ENCODE data around the gene MYO18A.

MYO18A gene

GRCh38 chr17:29115961-29116803 is 64.0 kb downstream of the MYO18A start:
- Histone ChIP-seq H4K8ac (ENCODE audit: low read length) (no peak overlapping the region), H2BK15ac (ENCODE audit: low read depth, poor library complexity, severe bottlenecking) (no peak overlapping the region), H3K4me2 (ENCODE audit: low read length, poor library complexity, severe bottlenecking) (no peak overlapping the region), H3K23ac (ENCODE audit: low read length in 2 of 2) (no peak overlapping the region), H3K18ac (ENCODE audit: low read depth in 1 of 2, low read length in 2 of 2) (no peak overlapping the region), H3K14ac (ENCODE audit: low read length in 2 of 2) (no peak overlapping the region), H2AFZ (ENCODE audit: low read depth, low read length) (no peak overlapping the region), H3K4me3 (ENCODE audit: insufficient read depth in 1 of 2, low read depth in 1 of 2, low read length in 2 of 2) (no peak overlapping the region), H3K79me1 (replicated peaks; ENCODE audit: low read length, poor library complexity, severe bottlenecking) (peaks cover 5% of the 10 kb centered on the region), H3K27me3 (ENCODE audit: control insufficient read depth in 1 of 2, insufficient read depth in 1 of 2, low read length in 2 of 2) (no peaks in the 10 kb centered on the region), H3K4me1 (ENCODE audit: control insufficient read depth, insufficient read depth, low read depth, low read length) (peaks cover 51% of the 10 kb centered on the region), H3K36me3 (ENCODE audit: control insufficient read depth in 1 of 2, insufficient read depth in 2 of 2, low read depth in 1 of 2, low read length in 2 of 2) (peaks cover 69 to 72% of the 10 kb centered on the region in 2 experiments), H2BK12ac (ENCODE audit: low read length in 2 of 2) (no peak overlapping the region), H2AK5ac (ENCODE audit: low read length, severe bottlenecking) (no peak overlapping the region), H3K27ac (ENCODE audit: low read length, poor library complexity, severe bottlenecking) (no peak overlapping the region), H4K91ac (ENCODE audit: low read length) (no peak overlapping the region), H2BK5ac (ENCODE audit: low read depth, low read length, poor library complexity, severe bottlenecking) (no peak overlapping the region), H3K4ac (ENCODE audit: low read depth in 1 of 2, low read length in 2 of 2) (no peak overlapping the region), H3K9me3 (ENCODE audit: control insufficient read depth, low read length) (no peaks in the 10 kb centered on the region), H2BK120ac (ENCODE audit: low read depth, low read length) (no peak overlapping the region), H3K9ac (ENCODE audit: low read length) (no peak overlapping the region)
- WGBS: 54% methylated on average over 13 of the region's 20 CpGs
- peak; percentile 69 for DNase-seq

- Histone ChIP-seq H4K91ac (ENCODE audit: low read length) (no peak overlapping the region), H3K4ac (ENCODE audit: low read depth in 1 of 2, low read length in 2 of 2) (no peak overlapping the region), H3K9ac (ENCODE audit: low read length) (no peak overlapping the region), H2AK5ac (ENCODE audit: low read length, severe bottlenecking) (peak overlapping the region; percentile 14), H4K8ac (ENCODE audit: low read length) (no peak overlapping the region), H2BK12ac (ENCODE audit: low read length in 2 of 2) (no peak overlapping the region), H2AFZ (ENCODE audit: low read depth, low read length) (no peak overlapping the region), H3K4me3 (ENCODE audit: insufficient read depth in 1 of 2, low read depth in 1 of 2, low read length in 2 of 2) (no peak overlapping the region), H3K14ac (ENCODE audit: low read length in 2 of 2) (no peak overlapping the region), H3K18ac (ENCODE audit: low read depth in 1 of 2, low read length in 2 of 2) (no peak overlapping the region), H3K4me2 (ENCODE audit: low read length, poor library complexity, severe bottlenecking) (no peak overlapping the region), H3K36me3 (ENCODE audit: control insufficient read depth in 1 of 2, insufficient read depth in 2 of 2, low read depth in 1 of 2, low read length in 2 of 2) (peaks cover 69 to 70% of the 10 kb centered on the region in 2 experiments), H3K27ac (ENCODE audit: low read length, poor library complexity, severe bottlenecking) (no peak overlapping the region), H3K23ac (ENCODE audit: low read length in 2 of 2) (no peak overlapping the region), H2BK120ac (ENCODE audit: low read depth, low read length) (no peak overlapping the region), H3K27me3 (ENCODE audit: control insufficient read depth in 1 of 2, insufficient read depth in 1 of 2, low read length in 2 of 2) (no peaks in the 10 kb centered on the region), H3K9me3 (ENCODE audit: control insufficient read depth, low read length) (no peaks in the 10 kb centered on the region), H2BK15ac (ENCODE audit: low read depth, poor library complexity, severe bottlenecking) (no peak overlapping the region), H3K79me1 (replicated peaks; ENCODE audit: low read length, poor library complexity, severe bottlenecking) (peaks cover 2% of the 10 kb centered on the region), H2BK5ac (ENCODE audit: low read depth, low read length, poor library complexity, severe bottlenecking) (no peak overlapping the region), H3K4me1 (ENCODE audit: control insufficient read depth, insufficient read depth, low read depth, low read length) (peaks cover 49% of the 10 kb centered on the region)
- WGBS: 94% methylated on average over 9 of the region's 9 CpGs
- DNase-seq: no peak
These were observed 64.8 kb downstream of the MYO18A start for GRCh38 chr17:29115435-29115834.

GRCh38 chr17:29114141-29114540 is 66.1 kb downstream of the MYO18A start:
- Histone ChIP-seq H2BK12ac (ENCODE audit: low read length in 2 of 2) (no peak overlapping the region), H3K27ac (ENCODE audit: low read length, poor library complexity, severe bottlenecking) (no peak overlapping the region), H4K8ac (ENCODE audit: low read length) (no peak overlapping the region), H3K4me3 (ENCODE audit: insufficient read depth in 1 of 2, low read depth in 1 of 2, low read length in 2 of 2) (no peak overlapping the region), H3K9me3 (ENCODE audit: control insufficient read depth, low read length) (no peaks in the 10 kb centered on the region), H2BK120ac (ENCODE audit: low read depth, low read length) (no peak overlapping the region), H3K18ac (ENCODE audit: low read depth in 1 of 2, low read length in 2 of 2) (no peak overlapping the region), H3K4me1 (ENCODE audit: control insufficient read depth, insufficient read depth, low read depth, low read length) (peaks cover 53% of the 10 kb centered on the region), H3K4me2 (ENCODE audit: low read length, poor library complexity, severe bottlenecking) (no peak overlapping the region), H2BK5ac (ENCODE audit: low read depth, low read length, poor library complexity, severe bottlenecking) (no peak overlapping the region), H3K23ac (ENCODE audit: low read length in 2 of 2) (no peak overlapping the region), H3K27me3 (ENCODE audit: control insufficient read depth in 1 of 2, insufficient read depth in 1 of 2, low read length in 2 of 2) (no peaks in the 10 kb centered on the region), H4K91ac (ENCODE audit: low read length) (no peak overlapping the region), H3K9ac (ENCODE audit: low read length) (no peak overlapping the region), H3K79me1 (replicated peaks; ENCODE audit: low read length, poor library complexity, severe bottlenecking) (peaks cover 1% of the 10 kb centered on the region), H3K36me3 (ENCODE audit: control insufficient read depth in 1 of 2, insufficient read depth in 2 of 2, low read depth in 1 of 2, low read length in 2 of 2) (peaks cover 70 to 72% of the 10 kb centered on the region in 2 experiments), H3K4ac (ENCODE audit: low read depth in 1 of 2, low read length in 2 of 2) (no peak overlapping the region), H2AK5ac (ENCODE audit: low read length, severe bottlenecking) (peak overlapping the region; percentile 84), H2AFZ (ENCODE audit: low read depth, low read length) (no peak overlapping the region), H2BK15ac (ENCODE audit: low read depth, poor library complexity, severe bottlenecking) (no peak overlapping the region), H3K14ac (ENCODE audit: low read length in 2 of 2) (no peak overlapping the region)
- no peak for DNase-seq
- 93% methylated on average over 5 of the region's 5 CpGs for WGBS

GRCh38 chr17:29113334-29113733 is 66.9 kb downstream of the MYO18A start:
- Histone ChIP-seq H2BK120ac (ENCODE audit: low read depth, low read length) (no peak overlapping the region), H2BK12ac (ENCODE audit: low read length in 2 of 2) (no peak overlapping the region), H3K4me1 (ENCODE audit: control insufficient read depth, insufficient read depth, low read depth, low read length) (peaks cover 55% of the 10 kb centered on the region), H3K23ac (ENCODE audit: low read length in 2 of 2) (no peak overlapping the region), H3K4me2 (ENCODE audit: low read length, poor library complexity, severe bottlenecking) (no peak overlapping the region), H4K8ac (ENCODE audit: low read length) (no peak overlapping the region), H3K27me3 (ENCODE audit: control insufficient read depth in 1 of 2, insufficient read depth in 1 of 2, low read length in 2 of 2) (no peaks in the 10 kb centered on the region), H3K4me3 (ENCODE audit: insufficient read depth in 1 of 2, low read depth in 1 of 2, low read length in 2 of 2) (peak overlapping the region in 1 of 2 experiments; percentile 39), H2AFZ (ENCODE audit: low read depth, low read length) (no peak overlapping the region), H4K91ac (ENCODE audit: low read length) (no peak overlapping the region), H3K9me3 (ENCODE audit: control insufficient read depth, low read length) (no peaks in the 10 kb centered on the region), H3K27ac (ENCODE audit: low read length, poor library complexity, severe bottlenecking) (peak overlapping the region; percentile 41), H2BK15ac (ENCODE audit: low read depth, poor library complexity, severe bottlenecking) (no peak overlapping the region), H3K14ac (ENCODE audit: low read length in 2 of 2) (no peak overlapping the region), H3K79me1 (replicated peaks; ENCODE audit: low read length, poor library complexity, severe bottlenecking) (peaks cover 1% of the 10 kb centered on the region), H3K4ac (ENCODE audit: low read depth in 1 of 2, low read length in 2 of 2) (no peak overlapping the region), H3K36me3 (ENCODE audit: control insufficient read depth in 1 of 2, insufficient read depth in 2 of 2, low read depth in 1 of 2, low read length in 2 of 2) (peaks cover 66 to 70% of the 10 kb centered on the region in 2 experiments), H2AK5ac (ENCODE audit: low read length, severe bottlenecking) (peak overlapping the region; percentile 84), H3K9ac (ENCODE audit: low read length) (no peak overlapping the region), H3K18ac (ENCODE audit: low read depth in 1 of 2, low read length in 2 of 2) (no peak overlapping the region), H2BK5ac (ENCODE audit: low read depth, low read length, poor library complexity, severe bottlenecking) (no peak overlapping the region)
- no peak for DNase-seq
- 86% methylated on average over 6 of the region's 6 CpGs for WGBS

All from mesenchymal stem cell (in vitro differentiated cells and primary cell).